Measurements from ENCODE around the gene SPDEF. TPM values are rescaled to one million over a fixed set of nuclear protein-coding genes. Genes with fewer than 3 reads are reported as not detected.

The SPDEF gene
- total RNA-seq, 1 experiment from 2014 or later: not detected

- in situ Hi-C loops (cut with HindIII; ENCODE audit: low pct_unique_long_range_greater_than_20kb, low sequenced_read_pairs): no loop called here
- DNase-seq (ENCODE audit: low read depth, low spot score): no peak
Observed at GRCh38 chr6:34537922-34538550, 18.1 kb downstream of the SPDEF start.

- in situ Hi-C loops (cut with HindIII; ENCODE audit: low pct_unique_long_range_greater_than_20kb, low sequenced_read_pairs): no loop called here
Observed at GRCh38 chr6:34536959-34537848, 18.9 kb downstream of the SPDEF start.

GRCh38 chr6:34536251-34536958 is 19.7 kb downstream of the SPDEF start:
- in situ Hi-C loops (cut with HindIII; ENCODE audit: low pct_unique_long_range_greater_than_20kb, low sequenced_read_pairs): no loop called here
- no peak for DNase-seq (ENCODE audit: low read depth, low spot score)

More at GRCh38 chr6:34536959-34537848, 18.9 kb downstream of the SPDEF start:
- DNase-seq (ENCODE audit: low read depth, low spot score): no peak

- no peak for DNase-seq (ENCODE audit: low read depth, low spot score)
- in situ Hi-C loops (cut with HindIII; ENCODE audit: low pct_unique_long_range_greater_than_20kb, low sequenced_read_pairs): no loop called here
Observed at GRCh38 chr6:34535646-34536045, 20.5 kb downstream of the SPDEF start.

- DNase-seq (ENCODE audit: low read depth, low spot score): no peak
- in situ Hi-C loops (cut with HindIII; ENCODE audit: low pct_unique_long_range_greater_than_20kb, low sequenced_read_pairs): no loop called here
Observed at GRCh38 chr6:34535199-34535598, 20.9 kb downstream of the SPDEF start.

GRCh38 chr6:34534656-34535055 is 21.5 kb downstream of the SPDEF start:
- no peak for DNase-seq (ENCODE audit: low read depth, low spot score)
- in situ Hi-C loops (cut with HindIII; ENCODE audit: low pct_unique_long_range_greater_than_20kb, low sequenced_read_pairs): no loop called here

GRCh38 chr6:34534146-34534545 is 22.0 kb downstream of the SPDEF start:
- no peak for DNase-seq (ENCODE audit: low read depth, low spot score)
- in situ Hi-C loops (cut with HindIII; ENCODE audit: low pct_unique_long_range_greater_than_20kb, low sequenced_read_pairs): no loop called here

- in situ Hi-C loops (cut with HindIII; ENCODE audit: low pct_unique_long_range_greater_than_20kb, low sequenced_read_pairs): no loop called here
- no peak for DNase-seq (ENCODE audit: low read depth, low spot score)
Observed at GRCh38 chr6:34532230-34532629, 23.9 kb downstream of the SPDEF start.

- in situ Hi-C loops (cut with HindIII; ENCODE audit: low pct_unique_long_range_greater_than_20kb, low sequenced_read_pairs): no loop called here
- no peak for DNase-seq (ENCODE audit: low read depth, low spot score)
Observed at GRCh38 chr6:34531580-34532201, 24.4 kb downstream of the SPDEF start.

- DNase-seq (ENCODE audit: low read depth, low spot score): no peak
- in situ Hi-C loops (cut with HindIII; ENCODE audit: low pct_unique_long_range_greater_than_20kb, low sequenced_read_pairs): no loop called here
Observed at GRCh38 chr6:34530753-34531365, 25.3 kb downstream of the SPDEF start.

GRCh38 chr6:34529665-34530327 is 26.3 kb downstream of the SPDEF start:
- no peak for DNase-seq (ENCODE audit: low read depth, low spot score)
- in situ Hi-C loops (cut with HindIII; ENCODE audit: low pct_unique_long_range_greater_than_20kb, low sequenced_read_pairs): no loop called here

GRCh38 chr6:34528996-34529664 is 27.0 kb downstream of the SPDEF start:
- no peak for DNase-seq (ENCODE audit: low read depth, low spot score)
- in situ Hi-C loops (cut with HindIII; ENCODE audit: low pct_unique_long_range_greater_than_20kb, low sequenced_read_pairs): no loop called here

GRCh38 chr6:34527751-34528670 is 28.1 kb downstream of the SPDEF start:
- DNase-seq (ENCODE audit: low read depth, low spot score): no peak
- in situ Hi-C loops (cut with HindIII; ENCODE audit: low pct_unique_long_range_greater_than_20kb, low sequenced_read_pairs): no loop called here

- in situ Hi-C loops (cut with HindIII; ENCODE audit: low pct_unique_long_range_greater_than_20kb, low sequenced_read_pairs): no loop called here
- peak; percentile 88 for DNase-seq (ENCODE audit: low read depth, low spot score)
Observed at GRCh38 chr6:34526992-34527728, 29.0 kb downstream of the SPDEF start.

Data from SK-MEL-5 (cell line).